Liver (tissue), 3 donors: Measurements from ENCODE around the gene DNAH6.

Experiments
- ATF3 ChIP-seq: IDR thresholded peaks from 2 replicates; pipeline ENCODE4 v1.6.1; 2016; ENCODE audit warnings: antibody characterized with exemption
- CTCF ChIP-seq: fragments of 150-350 bp; IDR thresholded peaks from 2 replicates; pipeline ENCODE4 v1.5.1; 2017; ENCODE audit warnings: improper control_type of control experiment, low read depth, low read length; ENCODE audit not compliant: missing input control
- HNF4A ChIP-seq, 2 donors: conservative IDR thresholded peaks; 2 replicates each; pipeline ENCODE4 v1.6.1; 2016; ENCODE audit warnings: antibody characterized with exemption in 2 of 2, mild to moderate bottlenecking in 2 of 2
- HNF4G ChIP-seq: IDR thresholded peaks from 2 replicates; pipeline ENCODE4 v1.6.1; 2016; ENCODE audit warnings: antibody characterized with exemption
- JUND ChIP-seq, 2 donors: IDR thresholded peaks; 2 replicates each; pipeline ENCODE4 v1.6.1; 2016; ENCODE audit warnings: antibody characterized with exemption in 2 of 2
- RXRA ChIP-seq, 2 donors: IDR thresholded peaks; 2 replicates each; pipeline ENCODE4 v1.6.1; 2017 to 2018; ENCODE audit warnings: antibody characterized with exemption in 2 of 2, mild to moderate bottlenecking in 1 of 2
- SP1 ChIP-seq: IDR thresholded peaks from 2 replicates; pipeline ENCODE4 v1.6.1; 2018; ENCODE audit warnings: antibody characterized with exemption, mild to moderate bottlenecking
- donor health status: healthy.
- donor health status: healthy.

- no peak for TF ChIP-seq ATF3
- TF ChIP-seq RXRA (IDR thresholded peaks at IDR 0.05): no peak
- TF ChIP-seq CTCF: no peak
- no peak for TF ChIP-seq SP1
- TF ChIP-seq JUND (IDR thresholded peaks at IDR 0.05): no peak
- TF ChIP-seq HNF4G: no peak
- no peak for TF ChIP-seq HNF4A (conservative IDR thresholded peaks at IDR 0.05)
Measured at GRCh38 chr2:84628486-84628885, 112.2 kb downstream of the DNAH6 start.
